SHP77 treated with DMSO at 0.1 percent for 48 hours (cell line): ENCODE data around the gene MYH2.

Experiments used
- DNase-seq: peaks from one replicate; lab custom pipeline; 2025; lab: John Stamatoyannopoulos, UW

The MYH2 gene

DNA sequence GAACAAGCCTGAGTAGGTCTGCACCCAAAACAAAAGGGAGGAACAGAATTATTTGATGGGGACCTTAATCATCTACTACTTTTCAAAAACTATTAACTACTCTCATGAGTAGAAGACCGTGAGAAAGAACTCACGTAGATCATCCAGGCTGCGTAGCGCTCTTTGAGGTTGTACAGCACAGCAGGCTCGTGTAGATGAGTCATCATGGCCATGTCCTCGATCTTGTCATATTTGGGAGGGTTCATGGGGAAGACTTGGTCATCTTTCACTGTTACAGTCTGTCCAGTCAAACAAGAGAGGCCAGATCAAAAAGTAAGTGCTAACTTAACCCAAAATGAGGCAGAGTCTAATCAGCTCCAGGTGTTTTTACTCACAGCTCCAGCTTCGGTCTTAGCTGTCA, 33.4 kb downstream of the MYH2 start:
- no peak for DNase-seq

DNA sequence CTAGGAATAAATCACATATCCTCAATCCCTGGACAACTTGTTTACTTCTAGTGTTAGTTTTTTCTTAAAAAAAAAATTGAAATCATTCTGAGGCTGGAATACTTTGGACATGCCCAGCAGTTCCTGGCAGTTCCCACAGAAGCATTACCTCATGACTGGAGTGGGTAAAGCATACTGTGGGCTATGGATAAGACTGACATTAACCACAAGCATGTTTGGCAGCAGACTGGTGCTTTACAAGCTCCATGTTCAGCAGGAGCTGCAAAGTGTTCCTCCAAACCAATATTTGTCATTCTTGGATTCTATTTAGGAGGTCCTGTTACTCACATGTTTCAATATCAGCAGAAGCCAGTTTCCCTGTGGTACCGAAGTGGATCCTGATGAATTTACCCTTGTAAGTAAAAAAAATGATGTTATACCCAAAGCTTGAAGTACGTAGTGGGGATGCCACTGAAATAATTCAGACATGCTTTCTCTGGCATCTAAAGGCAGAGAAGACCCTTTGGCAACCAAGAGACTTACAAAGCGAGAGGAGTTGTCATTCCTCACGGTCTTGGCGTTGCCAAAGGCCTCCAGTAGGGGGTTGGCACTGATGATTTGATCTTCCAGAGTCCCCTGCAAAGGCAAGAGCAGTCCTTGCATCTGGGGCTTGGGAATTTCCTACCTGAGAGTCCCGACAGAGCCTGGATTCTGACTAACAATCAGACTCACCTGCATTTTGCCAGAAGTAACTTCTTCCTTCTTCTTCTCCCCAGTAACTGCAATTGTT, 36.0 kb downstream of the MYH2 start:
- no peak for DNase-seq

DNA sequence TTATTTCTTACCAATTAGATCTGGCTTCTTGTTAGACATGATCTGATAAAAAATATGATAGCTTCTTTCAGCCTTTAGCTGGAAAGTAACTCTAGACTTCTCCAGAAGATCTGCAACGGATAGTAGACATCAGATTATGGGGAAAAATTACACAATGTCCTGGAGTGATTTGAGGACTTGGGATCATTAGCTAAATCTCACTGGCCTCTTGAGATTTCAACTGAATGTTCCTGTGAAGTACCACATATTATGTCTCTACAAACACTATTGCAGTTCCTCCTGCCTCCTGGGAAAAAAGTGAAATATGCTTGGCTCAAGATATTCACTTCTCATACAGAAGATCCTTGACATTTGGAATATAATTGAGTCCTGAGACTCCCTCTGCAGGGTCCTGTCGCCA, 36.6 kb downstream of the MYH2 start:
- no peak for DNase-seq

DNA sequence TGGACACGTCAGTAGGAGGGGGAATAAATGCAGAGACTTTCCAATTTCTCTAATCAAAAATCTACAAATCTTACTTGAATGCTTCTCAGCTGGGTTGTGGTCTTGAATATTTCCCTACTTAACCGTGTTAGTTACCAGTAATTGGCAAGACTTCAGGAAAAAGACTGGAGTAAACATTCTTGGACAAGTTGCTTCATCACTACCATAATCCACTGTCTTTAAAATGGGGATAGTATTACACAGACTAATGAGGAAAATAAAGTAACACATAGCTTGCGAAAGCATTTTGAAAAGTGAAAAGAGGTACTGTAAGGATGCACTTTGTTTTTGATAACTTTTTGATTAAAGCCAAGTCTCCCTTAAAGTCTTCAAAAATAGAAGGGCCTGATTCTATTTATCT, 49.5 kb downstream of the MYH2 start:
- no peak for DNase-seq

DNA sequence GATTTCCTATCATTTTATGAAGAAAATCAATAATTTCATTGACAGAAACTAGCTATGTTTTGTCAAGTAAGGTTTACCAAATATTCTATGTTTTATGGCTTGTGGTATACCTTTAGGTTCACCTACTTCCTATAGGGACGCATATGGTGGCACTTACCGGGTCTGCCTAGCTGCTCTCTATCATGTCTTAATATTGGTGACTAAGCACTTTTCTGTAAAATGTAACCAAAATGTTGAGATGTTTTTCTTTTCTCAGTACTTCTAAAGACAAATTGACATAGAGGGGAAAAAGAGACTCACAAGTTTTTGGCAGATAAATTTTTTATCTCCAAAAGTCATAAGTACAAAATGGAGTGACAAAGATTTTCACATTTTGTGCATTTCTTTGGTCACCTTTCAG, 57.5 kb downstream of the MYH2 start:
- no peak for DNase-seq

DNA sequence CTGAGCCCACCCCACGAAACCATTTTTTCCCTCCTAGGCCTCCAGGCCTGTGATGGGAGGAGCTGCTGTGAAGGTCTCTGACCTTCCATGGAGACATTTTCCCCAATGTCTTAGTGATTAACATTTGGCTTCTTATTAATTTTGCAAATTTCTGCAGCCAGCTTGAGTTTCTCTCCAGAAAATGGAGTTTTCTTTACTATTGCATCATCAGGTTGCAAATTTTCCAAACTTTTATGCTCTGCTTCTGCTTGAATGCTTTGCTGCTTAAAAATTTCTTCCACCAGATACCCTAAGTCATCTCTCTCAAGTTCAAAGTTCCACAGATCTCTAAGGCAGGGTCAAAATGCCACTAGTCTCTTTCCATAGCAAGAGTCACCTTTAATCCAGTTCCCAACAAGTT, 67.2 kb downstream of the MYH2 start:
- DNase-seq = no peak

DNA sequence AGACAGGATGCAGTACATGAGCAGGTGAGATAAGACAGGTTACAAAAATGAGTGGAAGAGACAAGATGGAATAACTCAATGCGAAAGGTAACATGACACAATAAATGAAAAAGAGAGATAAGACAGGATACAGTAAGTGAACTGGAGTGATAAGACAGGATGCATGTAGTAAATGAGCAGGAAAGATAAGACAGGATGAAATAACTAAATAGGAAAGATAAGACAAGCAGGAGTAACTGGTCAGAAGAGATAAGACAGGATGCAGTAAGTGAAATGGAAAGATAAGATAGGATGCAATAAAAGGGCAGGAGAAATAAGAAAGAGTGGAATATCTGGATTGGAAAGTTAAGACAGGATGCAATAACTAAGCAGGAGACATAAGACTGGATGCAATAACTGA, 71.8 kb downstream of the MYH2 start:
- DNase-seq = no peak

DNA sequence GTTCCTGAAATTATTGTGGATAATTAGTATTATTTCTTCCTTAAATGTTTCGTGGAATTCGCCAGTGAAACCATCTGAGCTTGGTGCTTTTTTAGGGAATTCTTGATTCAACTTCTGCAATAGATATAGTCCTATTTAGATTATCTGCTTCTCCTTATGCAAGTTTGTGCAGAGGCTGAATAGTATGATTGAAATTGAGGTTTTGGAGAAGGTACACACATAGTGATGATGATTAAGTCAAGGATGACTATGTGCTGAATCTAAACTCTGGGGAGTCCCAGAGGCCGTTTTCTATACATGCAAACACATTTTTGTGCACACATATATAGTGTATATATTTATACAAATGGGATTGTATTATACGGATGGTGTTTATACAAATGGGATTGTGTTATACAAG, 74.9 kb downstream of the MYH2 start:
- DNase-seq = no peak

DNA sequence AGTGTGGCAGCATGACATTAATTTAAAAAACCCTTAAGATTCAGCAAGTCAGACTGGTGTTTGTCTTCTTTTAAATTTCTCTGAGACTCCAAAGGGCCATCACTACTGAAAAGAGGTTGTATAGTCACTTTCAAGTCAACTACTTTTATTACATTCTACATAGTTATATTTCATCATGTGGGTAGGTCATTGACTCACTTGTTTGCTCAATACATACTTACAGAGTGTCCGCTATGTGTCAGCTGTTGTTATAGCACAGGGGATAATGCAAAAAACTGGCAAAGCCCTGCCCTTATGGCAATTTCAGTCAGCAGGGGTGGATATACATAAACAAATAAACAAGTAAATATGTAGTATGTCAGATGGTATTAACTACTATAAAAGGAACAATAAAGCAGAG, 77.6 kb downstream of the MYH2 start:
- no peak for DNase-seq
